Islet precursor cell (in vitro differentiated cells): ENCODE data around the gene MATR3.

Source experiments
- DNase-seq: peaks from one replicate; pipeline ENCODE4 v3.0.0-alpha.2; 2018

Gene MATR3

DNA sequence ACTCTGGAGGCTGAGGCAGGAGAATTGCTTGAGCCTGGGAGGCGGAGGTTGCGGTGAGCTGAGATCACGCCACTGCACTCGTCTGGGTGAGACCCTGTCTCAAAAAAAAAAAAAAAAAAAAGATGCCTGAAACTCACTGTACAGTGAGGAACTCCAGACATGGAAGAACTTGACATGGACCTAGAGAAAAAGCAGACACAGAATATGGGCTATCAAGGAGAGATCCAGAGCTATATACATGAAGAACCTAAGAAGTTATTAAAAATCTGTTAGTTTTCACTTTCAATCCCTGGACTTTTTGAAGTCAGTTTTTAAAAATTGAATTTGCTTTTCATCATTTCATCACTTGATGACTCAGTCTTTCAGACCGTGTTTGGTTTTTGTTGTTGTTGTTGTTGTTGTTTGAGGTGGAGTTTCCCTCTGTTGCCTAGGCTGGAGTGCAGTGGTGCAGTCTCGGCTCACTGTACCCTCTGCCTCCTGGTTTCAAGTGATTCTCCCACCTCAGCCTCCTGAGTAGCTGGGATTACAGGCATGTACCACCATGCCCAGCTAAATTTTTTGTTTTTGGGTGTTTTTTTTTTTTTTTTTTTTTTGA, 68.4 kb downstream of the MATR3 start:
- no peak for DNase-seq

DNA sequence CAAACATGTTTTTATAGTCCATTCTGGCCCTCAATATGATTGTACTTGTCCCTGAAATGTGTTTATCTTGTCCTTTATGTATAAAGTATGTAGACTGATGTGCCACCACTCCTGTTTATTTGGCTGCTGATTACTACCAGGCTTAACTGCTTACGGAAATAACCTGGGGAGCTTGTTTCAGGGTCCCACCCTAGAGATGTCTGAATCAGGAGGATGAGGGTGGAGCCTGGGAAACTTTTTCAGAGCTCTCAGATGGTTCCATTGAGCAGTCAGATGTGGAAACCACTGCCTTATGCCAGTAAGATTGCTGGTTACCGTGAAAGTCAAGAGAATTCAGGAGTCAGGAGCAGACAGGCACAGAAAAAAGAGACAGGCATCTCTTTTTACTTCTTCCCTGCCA, 70.4 kb downstream of the MATR3 start:
- no peak for DNase-seq

DNA sequence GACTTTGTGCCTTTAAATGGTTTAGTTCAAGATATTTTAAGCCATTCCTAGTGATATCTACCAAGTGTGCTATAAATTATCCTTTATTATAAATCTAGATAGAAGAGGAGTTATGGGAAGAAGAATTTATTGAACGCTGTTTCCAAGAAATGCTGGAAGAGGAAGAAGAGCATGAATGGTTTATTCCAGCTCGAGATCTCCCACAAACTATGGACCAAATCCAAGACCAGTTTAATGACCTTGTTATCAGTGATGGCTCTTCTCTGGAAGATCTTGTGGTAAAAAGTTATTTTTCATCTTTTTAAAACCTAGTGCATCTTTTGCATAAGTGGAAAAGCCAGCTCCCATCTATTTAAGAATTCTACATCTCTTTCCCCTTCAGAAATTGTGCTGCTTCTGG, 70.9 kb downstream of the MATR3 start:
- DNase-seq: no peak

DNA sequence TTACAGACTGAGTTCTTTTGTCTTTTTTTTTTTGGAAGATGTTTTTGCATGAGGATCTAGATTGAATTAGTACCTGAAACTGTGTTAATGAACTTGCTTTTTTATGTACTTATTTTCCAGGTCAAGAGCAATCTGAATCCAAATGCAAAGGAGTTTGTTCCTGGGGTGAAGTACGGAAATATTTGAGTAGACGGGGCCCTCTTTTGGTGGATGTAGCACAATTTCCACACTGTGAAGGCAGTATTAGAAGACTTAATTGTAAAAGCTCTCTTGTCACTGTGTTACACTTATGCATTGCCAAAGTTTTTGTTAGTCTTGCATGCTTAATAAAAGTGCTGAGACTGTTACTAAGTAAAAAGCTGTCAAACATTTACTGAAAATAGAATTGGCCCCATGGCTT, 75.1 kb downstream of the MATR3 start:
- no peak for DNase-seq

DNA sequence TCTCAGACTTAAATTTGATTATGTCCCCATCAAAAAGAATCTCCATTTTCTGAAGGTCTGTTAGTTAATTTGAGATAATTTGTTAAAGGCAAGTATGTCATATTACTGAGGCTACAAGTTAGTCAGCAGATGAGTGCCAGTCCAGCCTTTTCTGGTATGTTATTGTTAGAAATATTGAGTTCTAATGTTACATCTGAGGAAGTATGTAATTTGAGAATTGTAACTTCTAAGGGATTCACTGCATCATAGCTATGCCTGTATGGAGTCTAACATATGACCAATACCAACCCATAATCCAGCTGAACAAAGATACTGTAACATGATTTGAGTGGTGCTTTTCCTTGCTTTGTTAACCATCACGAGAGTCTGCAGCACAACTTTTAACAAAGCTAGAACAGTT, 75.6 kb downstream of the MATR3 start:
- no peak for DNase-seq

DNA sequence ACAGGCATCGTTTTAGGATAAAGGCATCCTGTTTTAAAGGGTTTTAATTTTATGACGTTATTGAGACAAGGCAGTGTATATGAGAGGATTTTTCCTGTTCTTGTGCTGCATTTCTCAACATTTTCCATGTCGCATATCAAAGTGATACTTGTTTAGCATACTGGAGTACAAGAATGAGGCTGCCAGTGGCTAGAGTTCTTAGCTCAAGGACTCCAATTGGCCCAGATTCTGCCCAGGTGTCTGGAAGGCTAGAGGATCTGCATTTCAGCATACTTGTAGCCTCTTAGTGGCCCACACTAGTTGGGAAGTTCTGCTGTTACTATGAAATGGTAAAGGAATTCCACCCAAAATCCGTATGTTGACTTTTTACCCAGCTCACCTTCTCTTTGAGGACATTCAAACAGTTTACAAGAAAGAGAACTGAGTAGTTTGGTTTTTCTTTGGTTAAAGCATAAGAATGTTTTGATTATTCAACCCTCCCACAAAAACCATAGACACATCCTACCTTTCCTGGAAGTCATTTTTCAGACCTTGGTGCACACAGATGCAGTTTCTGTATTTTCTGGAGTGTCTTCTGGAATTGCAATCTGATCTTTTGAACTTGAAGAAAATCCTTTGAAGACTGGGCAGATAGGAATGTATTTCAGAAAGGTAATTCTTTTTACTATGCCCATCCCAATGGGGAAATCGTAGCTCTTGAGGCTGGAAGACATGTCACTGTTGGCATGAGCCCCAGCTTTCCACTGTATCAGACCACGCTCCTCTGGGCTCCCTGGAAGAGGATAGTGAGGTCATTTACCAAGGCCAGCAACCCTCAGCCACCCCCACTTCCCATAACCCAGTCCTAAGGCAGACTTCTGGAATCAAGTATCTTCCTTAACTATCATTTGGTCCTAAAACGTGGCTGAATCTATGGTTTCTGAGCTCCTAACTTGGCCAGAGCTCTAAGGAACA, 78.2 kb downstream of the MATR3 start:
- DNase-seq: no peak

DNA sequence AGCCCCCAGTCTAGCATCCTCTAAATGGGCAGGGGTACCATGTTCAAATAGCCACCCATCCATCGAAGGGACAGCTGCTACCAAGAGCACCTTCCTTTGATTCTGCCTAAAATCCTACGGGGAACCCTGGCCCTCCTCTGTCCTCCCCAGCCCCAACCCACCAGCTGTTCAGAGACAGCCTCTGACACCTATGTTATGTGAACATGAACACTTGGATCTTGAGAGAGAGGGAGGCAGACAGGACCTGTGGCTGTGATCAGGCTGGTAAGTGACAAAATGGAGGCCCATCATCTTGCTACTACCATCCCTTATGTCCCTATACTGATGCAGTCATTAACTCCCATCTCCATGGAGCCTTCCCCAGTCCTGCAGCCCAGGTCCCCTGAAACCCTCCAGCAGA, 81.4 kb downstream of the MATR3 start:
- no peak for DNase-seq

DNA sequence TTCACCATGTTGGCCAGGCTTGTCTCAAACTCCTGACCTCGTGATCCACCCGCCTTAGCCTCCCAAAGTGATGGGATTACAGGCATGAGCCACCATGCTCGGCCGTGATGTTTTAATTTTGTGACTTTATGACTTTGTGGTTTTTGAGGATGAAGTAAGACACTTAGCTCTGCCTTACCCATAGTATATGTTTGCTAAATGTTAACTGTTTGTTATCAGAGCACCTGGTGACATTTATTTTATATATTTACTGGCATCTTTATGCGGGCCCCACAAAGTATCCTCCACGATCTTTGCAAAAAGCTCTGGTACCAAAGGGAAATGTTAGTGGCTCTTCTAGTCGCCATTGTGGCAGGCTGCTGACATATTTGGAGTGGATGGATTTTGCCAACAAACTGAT, 82.8 kb downstream of the MATR3 start:
- DNase-seq: no peak

DNA sequence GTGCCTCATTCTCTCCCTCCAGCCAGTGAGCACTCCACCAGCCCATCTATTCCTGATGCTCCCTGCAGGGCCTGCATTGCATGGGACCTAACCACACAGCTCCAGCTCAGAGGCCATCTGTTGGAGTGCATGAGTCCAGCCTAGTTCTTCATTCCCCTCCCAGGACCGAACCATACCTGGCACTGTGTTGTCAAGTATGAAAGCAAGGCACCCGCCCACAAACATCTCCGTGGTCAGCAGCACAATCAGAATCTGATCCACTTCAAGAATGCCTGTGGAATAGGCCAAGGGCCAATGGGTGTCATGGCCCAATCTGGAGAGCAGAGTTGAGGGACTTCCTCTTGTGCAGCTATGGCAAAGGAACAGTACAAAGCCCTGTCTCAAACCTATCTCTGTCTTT, 83.7 kb downstream of the MATR3 start:
- DNase-seq: no peak

DNA sequence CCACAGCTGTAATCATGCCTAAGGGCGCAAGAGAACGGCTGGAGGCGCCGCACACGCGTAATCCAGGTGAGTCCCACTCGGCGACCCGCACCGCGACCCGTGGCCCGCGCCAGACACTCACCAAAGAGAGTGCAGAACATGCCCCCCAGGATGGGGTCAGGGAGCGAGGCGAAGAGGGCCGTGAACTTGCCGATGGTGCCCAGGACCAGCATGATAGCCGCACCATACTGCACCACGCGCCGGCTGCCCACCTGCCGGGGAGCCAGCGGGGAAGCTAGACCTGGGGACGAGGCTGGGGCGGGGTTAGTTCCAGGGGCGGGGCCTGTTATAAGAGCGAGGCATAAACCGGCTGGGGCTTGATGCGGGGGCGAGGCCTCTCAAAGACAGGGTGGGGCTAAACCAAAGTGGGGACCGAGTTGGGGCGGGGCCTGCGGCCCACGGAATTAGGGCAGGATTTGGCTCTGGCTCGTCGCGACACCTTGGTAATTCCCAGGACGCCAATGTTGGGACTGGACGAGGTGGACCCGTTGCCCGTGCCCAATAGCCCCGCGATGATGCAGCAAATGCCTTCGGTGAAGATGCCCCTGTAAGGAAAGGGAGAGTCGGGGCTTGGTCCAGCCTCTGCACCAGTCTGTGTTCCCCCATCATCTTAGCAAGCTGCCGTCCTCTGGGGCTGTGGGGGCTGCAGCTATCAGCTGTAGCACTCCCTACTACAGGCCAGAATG, 84.7 kb downstream of the MATR3 start:
- peak; percentile 37 for DNase-seq

DNA sequence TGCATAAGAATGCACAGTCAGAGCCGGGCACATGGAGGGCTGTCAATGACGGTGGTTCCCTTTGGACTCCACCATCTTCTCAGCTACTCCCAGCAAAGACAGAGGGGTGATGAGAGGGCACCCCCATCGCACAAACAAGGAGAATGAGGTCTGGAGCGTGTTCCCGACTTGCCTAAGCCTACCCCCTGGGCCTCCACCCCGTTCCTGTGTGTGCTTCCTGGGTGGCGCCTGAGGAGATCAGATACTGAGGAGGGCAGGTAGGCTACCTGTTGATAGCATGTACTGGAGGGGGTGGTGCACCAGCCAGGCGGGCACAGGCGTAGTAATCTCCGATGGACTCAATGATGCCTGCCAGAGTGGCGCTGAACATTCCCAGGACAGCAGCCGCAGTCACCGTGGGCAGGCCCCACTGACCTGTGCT, 85.4 kb downstream of the MATR3 start:
- no peak for DNase-seq

DNA sequence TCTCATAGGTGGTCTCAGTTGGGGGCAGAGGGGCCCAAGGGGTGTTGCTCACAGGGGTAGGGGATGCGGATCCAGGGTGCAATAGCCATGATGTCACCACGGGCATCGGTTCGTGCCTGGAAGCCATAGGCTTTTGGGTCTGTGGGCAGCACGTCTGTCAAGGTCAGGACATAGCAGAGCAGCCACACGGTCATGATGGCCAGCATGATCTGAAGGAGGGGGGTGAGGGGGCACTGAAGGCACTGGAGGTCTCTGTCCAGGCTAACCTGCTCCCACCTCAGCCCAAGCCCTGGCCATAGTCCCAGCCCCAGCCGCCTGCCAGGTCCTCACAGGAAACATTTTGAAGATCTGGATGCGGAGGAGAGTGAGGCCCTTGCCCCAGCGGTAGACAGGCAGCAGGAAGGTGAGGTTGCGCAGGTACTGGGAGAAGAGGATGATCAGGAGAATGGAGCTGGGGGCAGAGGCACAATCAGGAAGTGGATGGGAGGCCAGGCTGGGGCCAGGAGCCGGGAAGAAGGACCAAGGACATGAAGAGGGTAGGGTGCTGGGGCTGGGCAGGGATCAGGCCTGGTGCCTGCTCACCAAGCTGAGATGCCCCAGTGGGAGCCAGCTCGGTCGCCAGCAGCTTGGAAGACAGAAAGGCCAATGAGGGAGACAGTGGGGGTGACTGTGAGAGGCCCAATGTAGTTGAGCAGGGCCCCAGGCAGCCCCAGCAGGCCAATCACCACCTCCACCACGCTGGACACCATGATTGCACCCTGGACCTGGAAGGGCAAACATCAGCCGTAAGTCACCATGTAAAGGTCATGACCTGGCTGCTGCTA, 86.3 kb downstream of the MATR3 start:
- no peak for DNase-seq
